Cardiac muscle cell (in vitro differentiated cells and primary cell): ENCODE results near the gene PAPPA2. TPM values are rescaled to one million over a fixed set of nuclear protein-coding genes. Genes with fewer than 3 reads are reported as not detected.
A peak's percentile ranks its signal among the peaks of the same experiment; 100 is the strongest.

Experiments used
- DNase-seq, 2 donors: peaks; one replicate each; pipeline versions ENCODE4 v3.0.0 to v3.0.0-alpha.2; 2010 to 2017; ENCODE audit warnings: low read depth in 1 of 2, low spot score in 1 of 2
- H3K27ac ChIP-seq: fragments of 200-600 bp; sonication (generic); 2 replicates; pipeline ENCODE4 v1.5.1; 2016
- H3K27me3 ChIP-seq: fragments of 200-600 bp; sonication (generic); 2 replicates; pipeline ENCODE4 v1.6.0; 2016; ENCODE audit warnings: control low read depth
- H3K36me3 ChIP-seq: fragments of 200-600 bp; sonication (generic); 2 replicates; pipeline ENCODE4 v1.5.1; 2016; ENCODE audit warnings: control low read depth
- H3K4me1 ChIP-seq: fragments of 200-600 bp; sonication (generic); 2 replicates; pipeline ENCODE4 v1.8.1; 2017; ENCODE audit warnings: low read depth, mild to moderate bottlenecking, mixed run types
- H3K4me3 ChIP-seq: fragments of 200-600 bp; sonication (generic); 2 replicates; pipeline ENCODE4 v1.5.1; 2016; ENCODE audit warnings: mild to moderate bottlenecking
- H3K9me3 ChIP-seq: fragments of 200-600 bp; sonication (generic); 2 replicates; pipeline ENCODE4 v1.5.1; 2017; ENCODE audit warnings: low read depth, mild to moderate bottlenecking, control low read depth
- polyA plus RNA-seq: library from polyadenylated mRNA; unstranded; fragments of >200 nt; fragmentation: Nextera tagmentation; extraction: Ambion mirVana; gene quantifications from 2 replicates; pipeline ENCODE4 v1.2.1, GENCODE V29; 2016
- total RNA-seq: library from RNA; depleted of rRNA; stranded (reverse); fragments of >200 nt; gene quantifications from 2 replicates; pipeline ENCODE4 v1.2.3, GENCODE V29; 2016
- TF ChIP-seq, protein P1 (sequence below): IDR thresholded peaks from 2 replicates; pipeline ENCODE4 v1.5.1; 2012; ENCODE audit warnings: low read depth, mild to moderate bottlenecking, low read length

The PAPPA2 gene
- total and polyA plus RNA-seq, 2 experiments from 2014 or later: 1.2 to 2.9 TPM

- TF ChIP-seq, protein P1, sequence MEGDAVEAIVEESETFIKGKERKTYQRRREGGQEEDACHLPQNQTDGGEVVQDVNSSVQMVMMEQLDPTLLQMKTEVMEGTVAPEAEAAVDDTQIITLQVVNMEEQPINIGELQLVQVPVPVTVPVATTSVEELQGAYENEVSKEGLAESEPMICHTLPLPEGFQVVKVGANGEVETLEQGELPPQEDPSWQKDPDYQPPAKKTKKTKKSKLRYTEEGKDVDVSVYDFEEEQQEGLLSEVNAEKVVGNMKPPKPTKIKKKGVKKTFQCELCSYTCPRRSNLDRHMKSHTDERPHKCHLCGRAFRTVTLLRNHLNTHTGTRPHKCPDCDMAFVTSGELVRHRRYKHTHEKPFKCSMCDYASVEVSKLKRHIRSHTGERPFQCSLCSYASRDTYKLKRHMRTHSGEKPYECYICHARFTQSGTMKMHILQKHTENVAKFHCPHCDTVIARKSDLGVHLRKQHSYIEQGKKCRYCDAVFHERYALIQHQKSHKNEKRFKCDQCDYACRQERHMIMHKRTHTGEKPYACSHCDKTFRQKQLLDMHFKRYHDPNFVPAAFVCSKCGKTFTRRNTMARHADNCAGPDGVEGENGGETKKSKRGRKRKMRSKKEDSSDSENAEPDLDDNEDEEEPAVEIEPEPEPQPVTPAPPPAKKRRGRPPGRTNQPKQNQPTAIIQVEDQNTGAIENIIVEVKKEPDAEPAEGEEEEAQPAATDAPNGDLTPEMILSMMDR: no peak
- H3K36me3 ChIP-seq: no peaks in the 10 kb centered on the region
- DNase-seq: no peak
These were observed 233.7 kb downstream of the PAPPA2 start for GRCh38 chr1:176696689-176697088.

GRCh38 chr1:176699821-176700220, 236.8 kb downstream of the PAPPA2 start:
- no peak overlapping the region for H3K27ac ChIP-seq
- H3K4me3 ChIP-seq: no peak overlapping the region
- TF ChIP-seq, protein P1: no peak
- H3K36me3 ChIP-seq: no peaks in the 10 kb centered on the region
- H3K9me3 ChIP-seq: no peaks in the 10 kb centered on the region
- peaks cover 25% of the 10 kb centered on the region for H3K4me1 ChIP-seq
- H3K27me3 ChIP-seq: no peaks in the 10 kb centered on the region
- no peak for DNase-seq

More at GRCh38 chr1:176696689-176697088, 233.7 kb downstream of the PAPPA2 start:
- Histone ChIP-seq H3K4me3 (no peak overlapping the region), H3K4me1 (peaks cover 56% of the 10 kb centered on the region), H3K9me3 (no peaks in the 10 kb centered on the region), H3K27me3 (no peaks in the 10 kb centered on the region), H3K27ac (peak overlapping the region; percentile 96)

DNA sequence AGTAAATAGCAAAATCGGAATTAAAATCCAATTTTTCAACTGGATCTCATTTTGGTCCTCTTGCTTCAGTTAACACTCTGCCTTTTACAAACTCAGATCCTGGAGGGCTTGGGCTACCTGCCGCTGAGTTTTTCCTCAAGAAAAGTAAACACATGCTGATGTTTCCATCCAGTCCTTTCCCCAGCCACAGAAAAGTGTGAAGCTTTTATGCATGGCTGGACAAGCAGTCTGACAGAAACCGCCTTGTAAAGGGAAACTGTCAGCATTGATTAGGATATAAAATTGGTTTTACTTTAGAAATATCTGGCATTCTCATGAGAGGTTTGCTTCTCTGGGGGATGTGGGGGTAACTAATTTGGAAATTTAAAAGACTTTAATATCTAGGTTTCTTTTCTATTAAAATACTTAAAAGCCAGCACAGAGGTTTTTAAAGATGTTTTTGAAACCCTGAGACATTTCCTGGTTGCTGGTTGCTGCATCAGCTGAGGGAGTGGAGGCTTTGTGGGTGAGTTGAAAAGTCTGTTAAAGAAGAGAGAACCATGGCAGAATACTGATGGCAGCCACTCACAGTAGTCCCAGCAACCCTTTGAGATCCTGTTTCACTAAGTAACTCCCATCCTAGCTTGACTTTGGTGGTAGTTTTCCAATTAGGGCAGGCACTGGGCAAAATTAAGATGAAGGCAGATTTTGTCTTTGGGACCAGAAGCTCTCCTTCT, 238.3 kb downstream of the PAPPA2 start:
- Histone ChIP-seq H3K4me3 (no peak overlapping the region), H3K36me3 (no peaks in the 10 kb centered on the region), H3K27me3 (no peaks in the 10 kb centered on the region), H3K4me1 (peaks cover 12% of the 10 kb centered on the region), H3K9me3 (no peaks in the 10 kb centered on the region), H3K27ac (no peak overlapping the region)
- TF ChIP-seq, protein P1: no peak
- no peak for DNase-seq

GRCh38 chr1:176702901-176703300, 239.9 kb downstream of the PAPPA2 start:
- TF ChIP-seq, protein P1: no peak
- DNase-seq: no peak
- Histone ChIP-seq H3K27me3 (no peaks in the 10 kb centered on the region), H3K27ac (no peak overlapping the region), H3K4me3 (no peak overlapping the region), H3K4me1 (no peaks in the 10 kb centered on the region), H3K36me3 (no peaks in the 10 kb centered on the region), H3K9me3 (no peaks in the 10 kb centered on the region)

- no peaks in the 10 kb centered on the region for H3K27me3 ChIP-seq
These were observed 242.6 kb downstream of the PAPPA2 start for GRCh38 chr1:176705585-176705984.

More at GRCh38 chr1:176705585-176705984, 242.6 kb downstream of the PAPPA2 start:
- Histone ChIP-seq H3K9me3 (no peaks in the 10 kb centered on the region), H3K4me1 (no peaks in the 10 kb centered on the region), H3K4me3 (no peak overlapping the region), H3K27ac (no peak overlapping the region), H3K36me3 (no peaks in the 10 kb centered on the region)
- DNase-seq: no peak
- TF ChIP-seq, protein P1: no peak
